Activated B cell treated with CpG ODN at 0.5 μM for 24 hours (primary cell): Measurements from ENCODE around the gene MT1G. TPM values are rescaled to one million over a fixed set of nuclear protein-coding genes. Genes with fewer than 3 reads are reported as not detected.

Source experiments
- ATAC-seq: fragments of 200-7000 bp; cut with Tn5 transposase; one replicate; pipeline ENCODE4 v1.10.0; 2021; ENCODE audit warnings: low read depth, mild to moderate bottlenecking, moderate library complexity
- CTCF ChIA-PET: fragments of 350-600 bp; sonication (Branson Sonifier 250); formaldehyde crosslinking; loops from one replicate; lab custom pipeline; 2021; ENCODE audit warnings: antibody characterized with exemption; lab: Charles Lee
- POLR2A ChIA-PET: fragments of 350-600 bp; sonication (Branson Sonifier 250); formaldehyde crosslinking; loops from one replicate; lab custom pipeline; 2021; ENCODE audit warnings: antibody characterized with exemption; lab: Charles Lee
- DNase-seq: peaks from one replicate; pipeline ENCODE4 v3.0.0; 2022
- H3K27ac Mint-ChIP-seq: one replicate; pipeline ENCODE4 v1.8.0; 2020; ENCODE audit warnings: mixed read lengths
- H3K27me3 Mint-ChIP-seq: one replicate; pipeline ENCODE4 v1.8.0; 2021; ENCODE audit warnings: mixed read lengths
- H3K36me3 Mint-ChIP-seq: one replicate; pipeline ENCODE4 v1.8.0; 2021; ENCODE audit warnings: low read depth, mixed read lengths
- H3K4me1 Mint-ChIP-seq: one replicate; pipeline ENCODE4 v1.8.0; 2021; ENCODE audit warnings: mixed read lengths
- H3K4me3 Mint-ChIP-seq: one replicate; pipeline ENCODE4 v1.8.0; 2020; ENCODE audit warnings: mild to moderate bottlenecking, mixed read lengths
- H3K9me3 Mint-ChIP-seq: one replicate; pipeline ENCODE4 v1.8.0; 2020; ENCODE audit warnings: mixed read lengths
- CTCF ChIP-seq: fragments of 200-600 bp; IDR thresholded peaks from one replicate; pipeline ENCODE4 v1.8.0; 2022; ENCODE audit warnings: antibody characterized with exemption, mild to moderate bottlenecking
- intact Hi-C: fragments of 100-400 bp; cut with micrococcal nuclease; formaldehyde crosslinking; loops from one replicate; pipeline ENCODE4 v1.15.1; 2024
- total RNA-seq: library from RNA; stranded (reverse); gene quantifications from 2 replicates; pipeline ENCODE4 v1.2.3, GENCODE V29; 2022

The MT1G gene
- total RNA-seq, 1 donor from 2014 or later = 0.69 TPM

GRCh38 chr16:56630134-56630533, 37.7 kb downstream of the MT1G start:
- Mint-ChIP-seq H3K4me3 (peak overlapping the region; percentile 50), H3K27ac (peak overlapping the region; percentile 64), H3K4me1 (peaks cover 47% of the 10 kb centered on the region), H3K27me3 (peaks cover 43% of the 10 kb centered on the region), H3K9me3 (no peaks in the 10 kb centered on the region), H3K36me3 (no peaks in the 10 kb centered on the region)
- DNase-seq (no peak), ATAC-seq (peak; percentile 95)
- no peak for TF ChIP-seq CTCF
- ChIA-PET POLR2A (interaction anchor here (0.9 to 1.3 kb wide), 5 partner anchors 10 to 53 kb away, joined by 3 to 6 read pairs (median 3); partner anchors contain the start of gene MT2A), CTCF (interaction anchor here (0.7 to 1.7 kb wide), 5 partner anchors 13 to 72 kb away, joined by 3 to 6 read pairs (median 4); partner anchors contain the start of gene MT2A)
- intact Hi-C loops = loop anchor here (1.0 to 10.0 kb wide), 5 partner anchors 13 to 305 kb away; partner anchors contain the start of genes HERPUD1 and MT1X

- peaks cover 47% of the 10 kb centered on the region for H3K4me1 Mint-ChIP-seq
- no peaks in the 10 kb centered on the region for H3K9me3 Mint-ChIP-seq
- H3K36me3 Mint-ChIP-seq = no peaks in the 10 kb centered on the region
- ChIA-PET CTCF (interaction anchor here (1.1 to 1.7 kb wide), 4 partner anchors 19 to 72 kb away, joined by 3 to 6 read pairs (median 4); partner anchors contain the start of gene MT2A), POLR2A (interaction anchor here (1.0 to 1.3 kb wide), 4 partner anchors 11 to 54 kb away, joined by 3 to 6 read pairs (median 4); partner anchors contain the start of gene MT2A)
- TF ChIP-seq CTCF = no peak
- ATAC-seq (no peak), DNase-seq (no peak)
- no peak overlapping the region for H3K4me3 Mint-ChIP-seq
- peak overlapping the region; percentile 64 for H3K27ac Mint-ChIP-seq
- intact Hi-C loops = no loop called here
- H3K27me3 Mint-ChIP-seq = peaks cover 43% of the 10 kb centered on the region
Measured at GRCh38 chr16:56629531-56629930, 38.3 kb downstream of the MT1G start.

GRCh38 chr16:56628486-56629350, 39.1 kb downstream of the MT1G start:
- H3K27ac Mint-ChIP-seq = no peak overlapping the region
- no peak for ATAC-seq
- H3K4me3 Mint-ChIP-seq = no peak overlapping the region
- no peak for DNase-seq
- intact Hi-C loops = no loop called here
- H3K4me1 Mint-ChIP-seq = peaks cover 49% of the 10 kb centered on the region
- H3K9me3 Mint-ChIP-seq = no peaks in the 10 kb centered on the region
- ChIA-PET POLR2A (no interaction called here), CTCF (no interaction called here)
- no peak for TF ChIP-seq CTCF
- H3K27me3 Mint-ChIP-seq = peaks cover 40% of the 10 kb centered on the region
- no peaks in the 10 kb centered on the region for H3K36me3 Mint-ChIP-seq

GRCh38 chr16:56626685-56627084, 41.2 kb downstream of the MT1G start:
- CTCF ChIA-PET = interaction anchor here (1.1 kb wide), 1 partner anchor 17 kb away, joined by 3 read pairs; no protein-coding TSS in a partner anchor
- intact Hi-C loops = no loop called here
- H3K36me3 Mint-ChIP-seq = no peaks in the 10 kb centered on the region
- no peak for TF ChIP-seq CTCF
- no peak overlapping the region for H3K4me3 Mint-ChIP-seq
- peaks cover 38% of the 10 kb centered on the region for H3K4me1 Mint-ChIP-seq
- no peak overlapping the region for H3K27ac Mint-ChIP-seq
- DNase-seq (no peak), ATAC-seq (no peak)
- POLR2A ChIA-PET = no interaction called here
- H3K9me3 Mint-ChIP-seq = no peaks in the 10 kb centered on the region
- H3K27me3 Mint-ChIP-seq = peaks cover 31% of the 10 kb centered on the region
